CD14-positive monocyte (primary cell): ENCODE measurements around the gene CCL17. TPM values are rescaled to one million over a fixed set of nuclear protein-coding genes. Genes with fewer than 3 reads are reported as not detected.
A peak's percentile ranks its signal among the peaks of the same experiment; 100 is the strongest.

ENCODE experiments used
- DNase-seq, 3 donors: peaks; one replicate each; pipeline ENCODE4 v3.0.0-alpha.2; 2011 to 2022
- H2AFZ ChIP-seq: 2 replicates; pipeline ENCODE4 v1.6.0; 2012; ENCODE audit warnings: mild to moderate bottlenecking, low read depth, low read length, inconsistent platforms; ENCODE audit not compliant: insufficient read depth, poor library complexity, severe bottlenecking
- H3K27ac ChIP-seq, 2 donors: 1 replicate in 1 of 2; 2 replicates in 1 of 2; pipeline ENCODE4 v1.5.1; 2012 to 2013; ENCODE audit warnings: low read length in 2 of 2, control low read depth in 1 of 2, inconsistent platforms in 1 of 2, low read depth in 1 of 2, mild to moderate bottlenecking in 1 of 2
- H3K27me3 ChIP-seq, 2 donors: one replicate each; pipeline versions ENCODE4 v1.6.0 to v1.6.1; 2011 to 2013; ENCODE audit warnings: low read length in 2 of 2; ENCODE audit not compliant: control insufficient read depth in 2 of 2, insufficient read depth in 2 of 2
- H3K36me3 ChIP-seq, 2 donors: replicated peaks in 1 of 2; 1 replicate in 1 of 2; 2 replicates in 1 of 2; pipeline versions ENCODE4 v1.5.1 to v1.6.1; 2012 to 2013; ENCODE audit warnings: low read length in 2 of 2, control low read depth in 1 of 2, inconsistent platforms in 1 of 2, mild to moderate bottlenecking in 1 of 2; ENCODE audit not compliant: insufficient read depth in 2 of 2, control insufficient read depth in 1 of 2
- H3K4me1 ChIP-seq, 2 donors: 1 replicate in 1 of 2; 2 replicates in 1 of 2; pipeline versions ENCODE4 v1.5.1 to v1.6.1; 2012 to 2013; ENCODE audit warnings: low read length in 2 of 2, control low read depth in 1 of 2, inconsistent platforms in 1 of 2, mild to moderate bottlenecking in 1 of 2, moderate library complexity in 1 of 2; ENCODE audit not compliant: insufficient read depth in 2 of 2, control insufficient read depth in 1 of 2
- H3K4me2 ChIP-seq: replicated peaks from 2 replicates; pipeline ENCODE3; 2012; ENCODE audit warnings: low read length, moderate library complexity, mild to moderate bottlenecking; ENCODE audit not compliant: poor library complexity, severe bottlenecking; ENCODE audit errors: extremely low read depth
- H3K4me3 ChIP-seq, 3 experiments: fragments of 200-600 bp in 1 of 3; sonication (generic) in 1 of 3; replicated peaks in 1 of 3; 1 replicate in 2 of 3; 2 replicates in 1 of 3; pipeline ENCODE4 v1.5.1; 2011 to 2013; ENCODE audit warnings: low read length in 3 of 3, mild to moderate bottlenecking in 3 of 3, control low read depth in 2 of 3, low read depth in 2 of 3, inconsistent platforms in 1 of 3, moderate library complexity in 1 of 3
- H3K79me2 ChIP-seq: 2 replicates; pipeline ENCODE4 v1.6.0; 2012; ENCODE audit warnings: mild to moderate bottlenecking, control low read depth, inconsistent platforms, low read length, moderate library complexity; ENCODE audit not compliant: insufficient read depth
- H3K9ac ChIP-seq: 2 replicates; pipeline ENCODE4 v1.6.0; 2017; ENCODE audit warnings: low read length, mild to moderate bottlenecking; ENCODE audit not compliant: insufficient read depth, poor library complexity, severe bottlenecking
- H3K9me3 ChIP-seq, 2 donors: replicated peaks in 1 of 2; 1 replicate in 1 of 2; 2 replicates in 1 of 2; pipeline versions ENCODE4 v1.5.1 to v1.6.1; 2012 to 2013; ENCODE audit warnings: low read length in 2 of 2, control low read depth in 1 of 2; ENCODE audit not compliant: control insufficient read depth in 1 of 2, insufficient read depth in 1 of 2
- H4K20me1 ChIP-seq: 2 replicates; pipeline ENCODE4 v1.6.0; 2012; ENCODE audit warnings: mild to moderate bottlenecking, low read length, control low read depth, moderate library complexity; ENCODE audit not compliant: insufficient read depth
- H3K27ac Mint-ChIP-seq, 7 donors: one replicate each; pipeline ENCODE4 v1.8.0; 2020; ENCODE audit warnings: mild to moderate bottlenecking in 7 of 7, mixed read lengths in 7 of 7, moderate library complexity in 6 of 7, inconsistent platforms in 2 of 7
- H3K27me3 Mint-ChIP-seq, 3 donors: one replicate each; pipeline ENCODE4 v1.8.0; 2021 to 2022; ENCODE audit warnings: low read depth in 3 of 3, mild to moderate bottlenecking in 3 of 3, mixed read lengths in 3 of 3, moderate library complexity in 3 of 3, inconsistent platforms in 1 of 3
- H3K36me3 Mint-ChIP-seq, 2 donors: one replicate each; pipeline ENCODE4 v1.8.0; 2020; ENCODE audit warnings: mixed read lengths in 2 of 2, inconsistent platforms in 1 of 2, mild to moderate bottlenecking in 1 of 2
- H3K4me1 Mint-ChIP-seq: one replicate; pipeline ENCODE4 v1.8.0; 2020; ENCODE audit warnings: mild to moderate bottlenecking, mixed read lengths
- H3K4me3 Mint-ChIP-seq, 2 donors: one replicate each; pipeline ENCODE4 v1.8.0; 2020; ENCODE audit warnings: mild to moderate bottlenecking in 2 of 2, mixed read lengths in 2 of 2, moderate library complexity in 1 of 2
- H3K9me3 Mint-ChIP-seq, 7 donors: one replicate each; pipeline ENCODE4 v1.8.0; 2020 to 2022; ENCODE audit warnings: mixed read lengths in 7 of 7, mild to moderate bottlenecking in 6 of 7, moderate library complexity in 6 of 7, inconsistent platforms in 2 of 7
- WGBS: methylation state at CpG from one replicate; pipeline ENCODE4 v1.1.5; 2013; ENCODE audit warnings: missing lambda C conversion rate; ENCODE audit not compliant: insufficient coverage; 5-methylcytosine and 5-hydroxymethylcytosine counted together
- intact Hi-C, 2 donors: fragments of 100-400 bp; cut with micrococcal nuclease; formaldehyde crosslinking; loops; one replicate each; pipeline versions ENCODE4 v1.15.0 to v1.15.1; 2023
- polyA plus RNA-seq, 3 donors: library from polyadenylated mRNA; depleted of rRNA in 1 of 3; unstranded in 2 of 3; stranded (reverse) in 1 of 3; fragments of 300-500 nt in 2 of 3; fragments of >200 nt in 1 of 3; fragmentation: Illumina TruSeq in 2 of 3; gene quantifications; 1 replicate in 2 of 3; 2 replicates in 1 of 3; pipeline ENCODE4 v1.2.3, GENCODE V29; 2012 to 2021
- TF ChIP-seq, protein P1 (sequence below): fragments of 200-600 bp; IDR thresholded peaks from one replicate; pipeline ENCODE4 v1.8.0; 2022; ENCODE audit warnings: antibody characterized with exemption, mild to moderate bottlenecking

The CCL17 gene
- polyA plus RNA-seq, 3 donors = not detected

DNA sequence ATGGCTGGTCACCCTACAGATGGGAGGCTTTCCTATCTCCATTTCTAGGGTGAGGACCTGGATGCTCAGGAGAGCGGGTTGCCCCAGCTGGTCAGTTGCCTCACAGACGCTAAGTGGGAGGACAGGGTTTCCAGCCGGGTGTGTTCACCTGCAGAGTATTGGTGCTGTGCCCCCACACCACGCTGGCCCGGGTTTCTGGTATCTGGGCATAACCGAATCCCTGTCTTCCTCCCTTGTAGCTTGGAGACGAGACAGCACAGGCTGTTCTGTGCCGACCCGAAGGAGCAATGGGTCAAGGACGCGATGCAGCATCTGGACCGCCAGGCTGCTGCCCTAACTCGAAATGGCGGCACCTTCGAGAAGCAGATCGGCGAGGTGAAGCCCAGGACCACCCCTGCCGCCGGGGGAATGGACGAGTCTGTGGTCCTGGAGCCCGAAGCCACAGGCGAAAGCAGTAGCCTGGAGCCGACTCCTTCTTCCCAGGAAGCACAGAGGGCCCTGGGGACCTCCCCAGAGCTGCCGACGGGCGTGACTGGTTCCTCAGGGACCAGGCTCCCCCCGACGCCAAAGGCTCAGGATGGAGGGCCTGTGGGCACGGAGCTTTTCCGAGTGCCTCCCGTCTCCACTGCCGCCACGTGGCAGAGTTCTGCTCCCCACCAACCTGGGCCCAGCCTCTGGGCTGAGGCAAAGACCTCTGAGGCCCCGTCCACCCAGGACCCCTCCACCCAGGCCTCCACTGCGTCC is 22.6 kb upstream of the CCL17 start:
- Histone ChIP-seq H3K36me3 (no peaks in the 10 kb centered on the region), H3K4me3 (no peak overlapping the region), H3K9ac (no peak overlapping the region), H3K4me1 (peaks cover 23 to 33% of the 10 kb centered on the region in 2 donors), H3K27me3 (no peaks in the 10 kb centered on the region), H4K20me1 (no peaks in the 10 kb centered on the region), H2AFZ (no peak overlapping the region), H3K9me3 (no peaks in the 10 kb centered on the region), H3K27ac (no peak overlapping the region), H3K4me2 (no peak overlapping the region), H3K79me2 (no peaks in the 10 kb centered on the region)
- H3K27me3 Mint-ChIP-seq = peaks cover 8 to 18% (median 14%) of the 10 kb centered on the region in 3 donors
- peak overlapping the region in 1 of 7 donors; percentile 53 for H3K27ac Mint-ChIP-seq
- no peak for DNase-seq
- H3K4me1 Mint-ChIP-seq = peaks cover 37% of the 10 kb centered on the region
- peaks cover 0 to 1% (median 0%) of the 10 kb centered on the region in 7 donors for H3K9me3 Mint-ChIP-seq
- TF ChIP-seq, protein P1, sequence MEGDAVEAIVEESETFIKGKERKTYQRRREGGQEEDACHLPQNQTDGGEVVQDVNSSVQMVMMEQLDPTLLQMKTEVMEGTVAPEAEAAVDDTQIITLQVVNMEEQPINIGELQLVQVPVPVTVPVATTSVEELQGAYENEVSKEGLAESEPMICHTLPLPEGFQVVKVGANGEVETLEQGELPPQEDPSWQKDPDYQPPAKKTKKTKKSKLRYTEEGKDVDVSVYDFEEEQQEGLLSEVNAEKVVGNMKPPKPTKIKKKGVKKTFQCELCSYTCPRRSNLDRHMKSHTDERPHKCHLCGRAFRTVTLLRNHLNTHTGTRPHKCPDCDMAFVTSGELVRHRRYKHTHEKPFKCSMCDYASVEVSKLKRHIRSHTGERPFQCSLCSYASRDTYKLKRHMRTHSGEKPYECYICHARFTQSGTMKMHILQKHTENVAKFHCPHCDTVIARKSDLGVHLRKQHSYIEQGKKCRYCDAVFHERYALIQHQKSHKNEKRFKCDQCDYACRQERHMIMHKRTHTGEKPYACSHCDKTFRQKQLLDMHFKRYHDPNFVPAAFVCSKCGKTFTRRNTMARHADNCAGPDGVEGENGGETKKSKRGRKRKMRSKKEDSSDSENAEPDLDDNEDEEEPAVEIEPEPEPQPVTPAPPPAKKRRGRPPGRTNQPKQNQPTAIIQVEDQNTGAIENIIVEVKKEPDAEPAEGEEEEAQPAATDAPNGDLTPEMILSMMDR = no peak
- intact Hi-C loops = no loop called here
- H3K36me3 Mint-ChIP-seq = no peaks in the 10 kb centered on the region
- H3K4me3 Mint-ChIP-seq = no peak overlapping the region
- 96% methylated on average over 34 of the region's 35 CpGs for WGBS

DNA sequence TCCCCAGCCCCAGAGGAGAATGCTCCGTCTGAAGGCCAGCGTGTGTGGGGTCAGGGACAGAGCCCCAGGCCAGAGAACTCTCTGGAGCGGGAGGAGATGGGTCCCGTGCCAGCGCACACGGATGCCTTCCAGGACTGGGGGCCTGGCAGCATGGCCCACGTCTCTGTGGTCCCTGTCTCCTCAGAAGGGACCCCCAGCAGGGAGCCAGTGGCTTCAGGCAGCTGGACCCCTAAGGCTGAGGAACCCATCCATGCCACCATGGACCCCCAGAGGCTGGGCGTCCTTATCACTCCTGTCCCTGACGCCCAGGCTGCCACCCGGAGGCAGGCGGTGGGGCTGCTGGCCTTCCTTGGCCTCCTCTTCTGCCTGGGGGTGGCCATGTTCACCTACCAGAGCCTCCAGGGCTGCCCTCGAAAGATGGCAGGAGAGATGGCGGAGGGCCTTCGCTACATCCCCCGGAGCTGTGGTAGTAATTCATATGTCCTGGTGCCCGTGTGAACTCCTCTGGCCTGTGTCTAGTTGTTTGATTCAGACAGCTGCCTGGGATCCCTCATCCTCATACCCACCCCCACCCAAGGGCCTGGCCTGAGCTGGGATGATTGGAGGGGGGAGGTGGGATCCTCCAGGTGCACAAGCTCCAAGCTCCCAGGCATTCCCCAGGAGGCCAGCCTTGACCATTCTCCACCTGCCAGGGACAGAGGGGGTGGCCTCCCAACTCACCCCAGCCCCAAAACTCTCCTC is 21.9 kb upstream of the CCL17 start:
- H3K27me3 Mint-ChIP-seq = peaks cover 6 to 17% (median 15%) of the 10 kb centered on the region in 3 donors
- WGBS = 96% methylated on average over 12 of the region's 16 CpGs
- H2AFZ ChIP-seq = no peak overlapping the region
- intact Hi-C loops = no loop called here
- no peak for DNase-seq
- peaks cover 34% of the 10 kb centered on the region for H3K4me1 Mint-ChIP-seq
- H3K27me3 ChIP-seq = no peaks in the 10 kb centered on the region
- no peak overlapping the region for H3K9ac ChIP-seq
- peaks cover 0 to 1% (median 0%) of the 10 kb centered on the region in 7 donors for H3K9me3 Mint-ChIP-seq
- no peaks in the 10 kb centered on the region for H3K79me2 ChIP-seq
- no peaks in the 10 kb centered on the region for H3K9me3 ChIP-seq
- H3K4me2 ChIP-seq = no peak overlapping the region
- H3K36me3 Mint-ChIP-seq = no peaks in the 10 kb centered on the region
- peak overlapping the region in 1 of 7 donors; percentile 53 for H3K27ac Mint-ChIP-seq
- H3K4me1 ChIP-seq = peaks cover 23 to 33% of the 10 kb centered on the region in 2 donors
- H4K20me1 ChIP-seq = no peaks in the 10 kb centered on the region
- H3K27ac ChIP-seq = no peak overlapping the region
- no peak overlapping the region for H3K4me3 ChIP-seq
- H3K4me3 Mint-ChIP-seq = no peak overlapping the region
- H3K36me3 ChIP-seq = no peaks in the 10 kb centered on the region
- TF ChIP-seq, protein P1 = no peak
